ENCODE measurements around the gene TMEM151B.

- no peak for TF ChIP-seq CTCF (IDR thresholded peaks at IDR 0.05)
- no peak for TF ChIP-seq EP300 (IDR thresholded peaks at IDR 0.05)
- no peak for TF ChIP-seq POLR2A (IDR thresholded peaks at IDR 0.05)
Measured at GRCh38 chr6:44342052-44342451, 71.8 kb downstream of the TMEM151B start.
